ENCODE measurements around the gene SYPL2.

DNA sequence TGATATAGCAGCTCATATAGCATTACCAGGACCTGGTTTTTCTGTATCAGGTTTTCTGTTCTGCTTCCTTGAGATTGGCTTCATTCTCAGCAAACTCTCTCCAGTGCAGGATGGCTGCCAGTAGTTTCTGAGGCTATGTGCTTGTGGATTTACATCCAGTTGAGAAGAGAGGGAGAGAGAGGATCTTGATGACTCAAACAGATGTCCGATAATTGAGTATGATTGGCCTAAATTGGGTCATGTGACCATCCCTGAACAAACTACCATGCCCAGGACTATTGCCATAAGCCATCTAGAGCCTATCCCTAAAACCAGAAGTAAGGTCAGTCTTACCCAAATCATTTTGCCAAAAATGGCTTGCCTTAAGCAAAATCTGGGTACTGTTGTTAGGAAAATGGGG lies 22.0 kb upstream of the SYPL2 start:
- no peak for TF ChIP-seq CTCF (IDR thresholded peaks at IDR 0.05)
- TF ChIP-seq POLR2A (IDR thresholded peaks at IDR 0.05), result no peak

All from uterus (tissue), 2 donors.